Right lobe of liver (tissue), 6 donors: Measurements from ENCODE around the gene AR. TPM values are rescaled to one million over a fixed set of nuclear protein-coding genes. Genes with fewer than 3 reads are reported as not detected.

ENCODE experiments used
- ATAC-seq, 4 donors: fragments of 200-7000 bp; cut with Tn5 transposase; one replicate each; pipeline ENCODE4 v1.9.1; 2020; ENCODE audit warnings: mild to moderate bottlenecking in 4 of 4, moderate library complexity in 4 of 4
- DNase-seq, 3 donors: peaks; one replicate each; pipeline ENCODE4 v3.0.0-alpha.2; 2020
- H3K27ac ChIP-seq, 3 donors: fragments of 200-600 bp; one replicate each; pipeline ENCODE4 v1.8.0; 2022
- H3K27me3 ChIP-seq, 2 donors: fragments of 200-600 bp; one replicate each; pipeline ENCODE4 v1.8.0; 2022
- H3K36me3 ChIP-seq, 4 donors: fragments of 200-600 bp; sonication (generic) in 1 of 4; one replicate each; pipeline versions ENCODE4 v1.5.1 to v1.8.0; 2017 to 2022; ENCODE audit warnings: control low read depth in 1 of 4
- H3K4me1 ChIP-seq, 4 donors: fragments of 200-600 bp; sonication (generic) in 1 of 4; one replicate each; pipeline versions ENCODE4 v1.5.1 to v1.8.0; 2017 to 2022; ENCODE audit warnings: control low read depth in 1 of 4
- H3K4me3 ChIP-seq, 3 donors: fragments of 200-600 bp; one replicate each; pipeline ENCODE4 v1.8.0; 2022
- H3K9me3 ChIP-seq, 4 donors: fragments of 200-600 bp; sonication (generic) in 1 of 4; one replicate each; pipeline versions ENCODE4 v1.5.1 to v1.8.0; 2017 to 2022; ENCODE audit warnings: control low read depth in 1 of 4
- POLR2A ChIP-seq: fragments of 450-650 bp; IDR thresholded peaks from one replicate; pipeline ENCODE4 v1.6.1; 2017; ENCODE audit warnings: antibody characterized with exemption, mild to moderate bottlenecking
- WGBS: methylation state at CpG from one replicate; pipeline ENCODE4 v1.1.6; 2018; ENCODE audit warnings: low coverage, low lambda C conversion rate; ENCODE audit not compliant: insufficient coverage; ENCODE audit errors: missing lambda C conversion rate; 5-methylcytosine and 5-hydroxymethylcytosine counted together
- intact Hi-C, 2 donors: fragments of 100-400 bp; cut with DNase I; formaldehyde crosslinking; loops; one replicate each; pipeline versions ENCODE4 v1.11.2 to v1.14.1; 2022
- total RNA-seq, 6 experiments: library from RNA; depleted of rRNA in 2 of 6; stranded (reverse); fragments of >200 nt in 2 of 6; fragmentation: NEBNext Ultra II Directional in 3 of 6; extraction: Animal tissue kit (Norgen Biotek cat#: 25700) in 3 of 6; gene quantifications; one replicate each; pipeline versions ENCODE4 v1.1.0 to v1.2.4, GENCODE V29; 2016 to 2023
- TF ChIP-seq, protein P1 (sequence below), 4 donors: fragments of 200-600 bp in 3 of 4; fragments of 450-650 bp in 1 of 4; IDR thresholded peaks; one replicate each; pipeline versions ENCODE4 v1.5.1 to v1.8.0; 2016 to 2022; ENCODE audit warnings: antibody characterized with exemption in 4 of 4, mild to moderate bottlenecking in 2 of 4
- donor health status: DM: no; HTN: yes; CAD: no.
- donor health status: DM: no; HTN: no; CAD: no.
- donor health status: DM: no; HTN: no; CAD: no.
- donor health status: DM: no; HTN: yes; CAD: no.
- donor health status: DM: no; HTN: yes; CAD: no.

Gene AR
- total RNA-seq, 6 experiments from 2014 or later: 18.5 to 77.5 (median 47.3) TPM

GRCh38 chrX:67721321-67721720 is 177.5 kb downstream of the AR start:
- Histone ChIP-seq H3K27me3 (no peaks in the 10 kb centered on the region), H3K27ac (no peak overlapping the region), H3K4me1 (peaks cover 0 to 9% (median 0%) of the 10 kb centered on the region in 4 donors), H3K4me3 (no peak overlapping the region), H3K36me3 (peaks cover 0 to 12% (median 4%) of the 10 kb centered on the region in 4 donors), H3K9me3 (no peaks in the 10 kb centered on the region)
- DNase-seq: no peak
- TF ChIP-seq, protein P1, sequence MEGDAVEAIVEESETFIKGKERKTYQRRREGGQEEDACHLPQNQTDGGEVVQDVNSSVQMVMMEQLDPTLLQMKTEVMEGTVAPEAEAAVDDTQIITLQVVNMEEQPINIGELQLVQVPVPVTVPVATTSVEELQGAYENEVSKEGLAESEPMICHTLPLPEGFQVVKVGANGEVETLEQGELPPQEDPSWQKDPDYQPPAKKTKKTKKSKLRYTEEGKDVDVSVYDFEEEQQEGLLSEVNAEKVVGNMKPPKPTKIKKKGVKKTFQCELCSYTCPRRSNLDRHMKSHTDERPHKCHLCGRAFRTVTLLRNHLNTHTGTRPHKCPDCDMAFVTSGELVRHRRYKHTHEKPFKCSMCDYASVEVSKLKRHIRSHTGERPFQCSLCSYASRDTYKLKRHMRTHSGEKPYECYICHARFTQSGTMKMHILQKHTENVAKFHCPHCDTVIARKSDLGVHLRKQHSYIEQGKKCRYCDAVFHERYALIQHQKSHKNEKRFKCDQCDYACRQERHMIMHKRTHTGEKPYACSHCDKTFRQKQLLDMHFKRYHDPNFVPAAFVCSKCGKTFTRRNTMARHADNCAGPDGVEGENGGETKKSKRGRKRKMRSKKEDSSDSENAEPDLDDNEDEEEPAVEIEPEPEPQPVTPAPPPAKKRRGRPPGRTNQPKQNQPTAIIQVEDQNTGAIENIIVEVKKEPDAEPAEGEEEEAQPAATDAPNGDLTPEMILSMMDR (IDR thresholded peaks at IDR 0.05): no peak
- no peak for TF ChIP-seq POLR2A
- ATAC-seq: no peak
- WGBS: no CpG with 5 or more reads among the region's 1 CpG
- intact Hi-C loops: no loop called here

GRCh38 chrX:67723580-67724351 is 179.9 kb downstream of the AR start:
- ATAC-seq: peak; percentile 58 to 70 (median 60)
- Histone ChIP-seq H3K36me3 (peaks cover 0 to 10% (median 4%) of the 10 kb centered on the region in 4 donors), H3K9me3 (no peaks in the 10 kb centered on the region), H3K27ac (no peak overlapping the region), H3K27me3 (no peaks in the 10 kb centered on the region), H3K4me1 (peaks cover 0 to 9% (median 0%) of the 10 kb centered on the region in 4 donors), H3K4me3 (no peak overlapping the region)
- TF ChIP-seq, protein P1 (IDR thresholded peaks at IDR 0.05): no peak
- no peak for TF ChIP-seq POLR2A
- DNase-seq: no peak
- WGBS: 45% methylated on average over 5 of the region's 5 CpGs
- intact Hi-C loops: no loop called here

DNA sequence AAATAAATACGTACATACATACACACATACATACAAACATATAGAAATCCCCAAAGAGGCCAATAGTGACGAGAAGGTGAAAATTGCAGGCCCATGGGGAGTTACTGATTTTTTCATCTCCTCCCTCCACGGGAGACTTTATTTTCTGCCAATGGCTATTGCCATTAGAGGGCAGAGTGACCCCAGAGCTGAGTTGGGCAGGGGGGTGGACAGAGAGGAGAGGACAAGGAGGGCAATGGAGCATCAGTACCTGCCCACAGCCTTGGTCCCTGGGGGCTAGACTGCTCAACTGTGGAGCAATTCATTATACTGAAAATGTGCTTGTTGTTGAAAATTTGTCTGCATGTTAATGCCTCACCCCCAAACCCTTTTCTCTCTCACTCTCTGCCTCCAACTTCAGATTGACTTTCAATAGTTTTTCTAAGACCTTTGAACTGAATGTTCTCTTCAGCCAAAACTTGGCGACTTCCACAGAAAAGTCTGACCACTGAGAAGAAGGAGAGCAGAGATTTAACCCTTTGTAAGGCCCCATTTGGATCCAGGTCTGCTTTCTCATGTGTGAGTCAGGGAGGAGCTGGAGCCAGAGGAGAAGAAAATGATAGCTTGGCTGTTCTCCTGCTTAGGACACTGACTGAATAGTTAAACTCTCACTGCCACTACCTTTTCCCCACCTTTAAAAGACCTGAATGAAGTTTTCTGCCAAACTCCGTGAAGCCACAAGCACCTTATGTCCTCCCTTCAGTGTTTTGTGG is 180.7 kb downstream of the AR start:
- H3K4me3 ChIP-seq: no peak overlapping the region
- no peaks in the 10 kb centered on the region for H3K27me3 ChIP-seq
- no peak overlapping the region for H3K27ac ChIP-seq
- H3K36me3 ChIP-seq: peaks cover 0 to 10% (median 4%) of the 10 kb centered on the region in 4 donors
- no peak for DNase-seq
- no peak for TF ChIP-seq POLR2A
- TF ChIP-seq, protein P1 (IDR thresholded peaks at IDR 0.05): peak in 2 of 4 donors; percentile 6 to 14
- 34% methylated on average over 5 of the region's 5 CpGs for WGBS
- peaks cover 0 to 9% (median 0%) of the 10 kb centered on the region in 4 donors for H3K4me1 ChIP-seq
- intact Hi-C loops: no loop called here
- ATAC-seq: peak in 1 of 4 donors; percentile 30
- H3K9me3 ChIP-seq: no peaks in the 10 kb centered on the region

DNA sequence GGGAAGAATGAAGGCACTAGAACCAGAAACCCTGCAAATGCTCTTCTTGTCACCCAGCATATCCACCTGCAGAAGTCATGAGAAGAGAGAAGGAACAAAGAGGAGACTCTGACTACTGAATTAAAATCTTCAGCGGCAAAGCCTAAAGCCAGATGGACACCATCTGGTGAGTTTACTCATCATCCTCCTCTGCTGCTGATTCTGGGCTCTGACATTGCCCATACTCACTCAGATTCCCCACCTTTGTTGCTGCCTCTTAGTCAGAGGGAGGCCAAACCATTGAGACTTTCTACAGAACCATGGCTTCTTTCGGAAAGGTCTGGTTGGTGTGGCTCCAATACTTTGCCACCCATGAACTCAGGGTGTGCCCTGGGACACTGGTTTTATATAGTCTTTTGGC is 181.7 kb downstream of the AR start:
- Histone ChIP-seq H3K27me3 (no peaks in the 10 kb centered on the region), H3K4me3 (no peak overlapping the region), H3K4me1 (peaks cover 0 to 9% (median 0%) of the 10 kb centered on the region in 4 donors), H3K9me3 (no peaks in the 10 kb centered on the region), H3K36me3 (peaks cover 0 to 10% (median 4%) of the 10 kb centered on the region in 4 donors), H3K27ac (no peak overlapping the region)
- WGBS: no CpG with 5 or more reads among the region's 2 CpGs
- ATAC-seq (no peak), DNase-seq (no peak)
- intact Hi-C loops: no loop called here
- no peak for TF ChIP-seq POLR2A
- TF ChIP-seq, protein P1 (IDR thresholded peaks at IDR 0.05): no peak
